H1 (cell line): ENCODE results near the gene WDR37. TPM values are rescaled to one million over a fixed set of nuclear protein-coding genes. Genes with fewer than 3 reads are reported as not detected.

Experiments used
- CTCF ChIA-PET: fragments of 300-600 bp; sonication (Branson Sonifier 250); formaldehyde crosslinking; loops from one replicate; lab custom pipeline; 2021; ENCODE audit not compliant: partially characterized antibody; lab: Charles Lee
- POLR2A ChIA-PET: fragments of 300-600 bp; sonication (Branson Sonifier 250); formaldehyde crosslinking; loops from one replicate; lab custom pipeline; 2021; ENCODE audit warnings: inconsistent platforms; ENCODE audit not compliant: partially characterized antibody; lab: Charles Lee
- DNase-seq, 2 experiments: peaks; one replicate each; pipeline versions ENCODE4 v3.0.0 to v3.0.0-alpha.2; 2010 to 2022; ENCODE audit warnings: low spot score in 2 of 2, low read depth in 1 of 2, mixed read lengths in 1 of 2
- FAIRE-seq: peaks from 2 replicates; lab custom pipeline; 2011; peaks lifted over from hg19 to GRCh38; lab: Jason Lieb, UNC
- H2AFZ ChIP-seq: 2 replicates; pipeline ENCODE4 v1.8.1; 2012; ENCODE audit warnings: low read length, inconsistent platforms
- H2AK5ac ChIP-seq: 2 replicates; pipeline ENCODE4 v1.6.1; 2013; ENCODE audit warnings: low read depth, low read length
- H2BK120ac ChIP-seq: replicated peaks from 2 replicates; pipeline ENCODE3; 2013; ENCODE audit warnings: low read depth, low read length, inconsistent platforms
- H2BK12ac ChIP-seq: 2 replicates; pipeline ENCODE4 v1.6.1; 2013; ENCODE audit warnings: low read depth, low read length
- H2BK15ac ChIP-seq: 2 replicates; pipeline ENCODE4 v1.6.1; 2013; ENCODE audit warnings: low read length
- H2BK20ac ChIP-seq: 2 replicates; pipeline ENCODE4 v1.6.1; 2013; ENCODE audit warnings: low read length
- H2BK5ac ChIP-seq: 2 replicates; pipeline ENCODE4 v1.6.1; 2013; ENCODE audit warnings: low read depth, low read length
- H3K14ac ChIP-seq: 2 replicates; pipeline ENCODE4 v1.6.1; 2013; ENCODE audit warnings: inconsistent platforms; ENCODE audit not compliant: insufficient read length
- H3K18ac ChIP-seq: 2 replicates; pipeline ENCODE4 v1.6.1; 2013; ENCODE audit warnings: low read length; ENCODE audit errors: extremely low read depth
- H3K23ac ChIP-seq: 2 replicates; pipeline ENCODE4 v1.6.1; 2013; ENCODE audit warnings: inconsistent platforms; ENCODE audit not compliant: insufficient read length
- H3K23me2 ChIP-seq: 2 replicates; pipeline ENCODE4 v1.6.1; 2013; ENCODE audit warnings: low read depth, low read length
- H3K27ac ChIP-seq: 2 replicates; pipeline ENCODE4 v1.6.1; 2011; ENCODE audit warnings: low read depth, low read length, inconsistent platforms
- H3K27me3 ChIP-seq, 4 experiments: replicated peaks in 1 of 4; 1 replicate in 1 of 4; 2 replicates in 3 of 4; pipeline versions ENCODE4 v1.6.1 to v1.8.1; 2011 to 2013; ENCODE audit warnings: low read length in 3 of 4, mild to moderate bottlenecking in 3 of 4, inconsistent platforms in 2 of 4, mixed read lengths in 2 of 4, moderate library complexity in 1 of 4; ENCODE audit not compliant: control insufficient read depth in 3 of 4, insufficient read depth in 3 of 4; ENCODE audit errors: extremely low read depth in 1 of 4
- H3K36me3 ChIP-seq, 4 experiments: 2 replicates each; pipeline versions ENCODE4 v1.6.1 to v1.8.1; 2011 to 2013; ENCODE audit warnings: mild to moderate bottlenecking in 4 of 4, low read length in 3 of 4, moderate library complexity in 2 of 4, control low read depth in 1 of 4, inconsistent platforms in 1 of 4; ENCODE audit not compliant: insufficient read depth in 4 of 4, control insufficient read depth in 2 of 4
- H3K4ac ChIP-seq: replicated peaks from 2 replicates; pipeline ENCODE3; 2013; ENCODE audit warnings: low read length, low read depth, mixed read lengths, inconsistent platforms; ENCODE audit not compliant: insufficient read length
- H3K4me1 ChIP-seq, 4 experiments: replicated peaks in 1 of 4; 1 replicate in 1 of 4; 2 replicates in 3 of 4; pipeline versions ENCODE4 v1.6.1 to v1.8.1; 2011 to 2013; ENCODE audit warnings: low read length in 3 of 4, inconsistent platforms in 2 of 4, mixed read lengths in 1 of 4; ENCODE audit not compliant: insufficient read depth in 4 of 4, control insufficient read depth in 3 of 4
- H3K4me2 ChIP-seq, 2 experiments: 2 replicates each; pipeline versions ENCODE4 v1.6.1 to v1.8.1; 2011 to 2013; ENCODE audit warnings: low read depth in 2 of 2, low read length in 2 of 2, control low read depth in 1 of 2, inconsistent platforms in 1 of 2, mild to moderate bottlenecking in 1 of 2; ENCODE audit not compliant: insufficient read depth in 1 of 2
- H3K4me3 ChIP-seq, 4 experiments: fragments of 200-600, 300-600 bp in 1 of 4; sonication (generic), shearing (Covaris generic), sonication (Bioruptor Twin) in 1 of 4; 2 replicates each; pipeline versions ENCODE4 v1.5.1 to v1.8.1; 2011 to 2016; ENCODE audit warnings: low read length in 4 of 4, low read depth in 3 of 4, control low read depth in 2 of 4, inconsistent platforms in 2 of 4, mild to moderate bottlenecking in 2 of 4, mixed read lengths in 1 of 4, moderate library complexity in 1 of 4; ENCODE audit not compliant: insufficient read depth in 2 of 4; ENCODE audit errors: extremely low read depth in 1 of 4
- H3K56ac ChIP-seq: replicated peaks from 2 replicates; pipeline ENCODE3; 2013; ENCODE audit warnings: low read depth, mild to moderate bottlenecking, mixed read lengths, low read length, inconsistent platforms; ENCODE audit not compliant: insufficient read length
- H3K79me1 ChIP-seq: 2 replicates; pipeline ENCODE4 v1.6.1; 2013; ENCODE audit warnings: low read depth, low read length, control low read depth
- H3K79me2 ChIP-seq, 2 experiments: 2 replicates each; pipeline versions ENCODE4 v1.6.1 to v1.8.1; 2012 to 2013; ENCODE audit warnings: low read length in 2 of 2, mild to moderate bottlenecking in 2 of 2, inconsistent platforms in 1 of 2; ENCODE audit not compliant: insufficient read depth in 2 of 2, control insufficient read depth in 1 of 2
- H3K9ac ChIP-seq, 4 experiments: replicated peaks in 1 of 4; 1 replicate in 1 of 4; 2 replicates in 3 of 4; pipeline versions ENCODE4 v1.6.1 to v1.8.1; 2011 to 2013; ENCODE audit warnings: low read depth in 3 of 4, low read length in 3 of 4, control low read depth in 2 of 4, mild to moderate bottlenecking in 2 of 4, moderate library complexity in 2 of 4, inconsistent platforms in 1 of 4; ENCODE audit errors: extremely low read depth in 1 of 4
- H3K9me3 ChIP-seq, 2 experiments: 2 replicates each; pipeline versions ENCODE4 v1.6.1 to v1.8.1; 2012 to 2013; ENCODE audit warnings: mild to moderate bottlenecking in 2 of 2, moderate library complexity in 2 of 2, control low read depth in 1 of 2, inconsistent platforms in 1 of 2, low read depth in 1 of 2, low read length in 1 of 2, mixed read lengths in 1 of 2; ENCODE audit not compliant: insufficient read depth in 2 of 2
- H4K20me1 ChIP-seq, 2 experiments: replicated peaks in 1 of 2; 2 replicates each; pipeline versions ENCODE3 to v1.8.1; 2011 to 2013; ENCODE audit warnings: inconsistent platforms in 2 of 2, low read length in 2 of 2, mild to moderate bottlenecking in 1 of 2; ENCODE audit not compliant: insufficient read depth in 2 of 2, control insufficient read depth in 1 of 2
- H4K5ac ChIP-seq: 2 replicates; pipeline ENCODE4 v1.6.1; 2013; ENCODE audit warnings: low read length, low read depth, mixed read lengths, inconsistent platforms; ENCODE audit not compliant: insufficient read length
- H4K8ac ChIP-seq: 2 replicates; pipeline ENCODE4 v1.8.0; 2013; ENCODE audit warnings: mild to moderate bottlenecking, moderate library complexity, low read length, inconsistent platforms; ENCODE audit not compliant: insufficient read depth; ENCODE audit errors: extremely low read depth
- H4K91ac ChIP-seq: replicated peaks from 2 replicates; pipeline ENCODE3; 2013; ENCODE audit warnings: low read length, mixed read lengths, inconsistent platforms; ENCODE audit not compliant: insufficient read length
- EZH2 ChIP-seq: fragments of 200-600 bp; sonication (generic); IDR thresholded peaks from 2 replicates; pipeline ENCODE4 v1.7.1; 2012; ENCODE audit warnings: low read depth, mild to moderate bottlenecking, moderate library complexity, low read length, inconsistent platforms; ENCODE audit not compliant: severe bottlenecking
- KDM1A ChIP-seq: fragments of 200-600, 300-600 bp; sonication (generic); IDR thresholded peaks from 2 replicates; pipeline ENCODE4 v1.7.1; 2016; ENCODE audit warnings: mild to moderate bottlenecking, low read length, borderline replicate concordance
- POLR2AphosphoS5 ChIP-seq: IDR thresholded peaks from 2 replicates; pipeline ENCODE4 v1.6.1; 2011; ENCODE audit warnings: low read depth, low read length
- WGBS, 2 experiments: shearing (Covaris generic) in 1 of 2; methylation state at CpG; one replicate each; pipeline versions ENCODE4 v1.1.6 to v1.1.7; 2013 to 2015; ENCODE audit warnings: low lambda C conversion rate in 2 of 2, mixed read lengths in 2 of 2, inconsistent platforms in 1 of 2, low coverage in 1 of 2, missing lambda C conversion rate in 1 of 2; ENCODE audit not compliant: insufficient replicate concordance in 2 of 2, insufficient coverage in 1 of 2, insufficient read length in 1 of 2; ENCODE audit errors: extremely low coverage in 1 of 2, missing lambda C conversion rate in 1 of 2; 5-methylcytosine and 5-hydroxymethylcytosine counted together
- polyA plus RNA-seq, 7 experiments: library from polyadenylated mRNA; depleted of rRNA in 3 of 7; stranded (reverse) in 5 of 7; unstranded in 2 of 7; fragments of >200 nt in 5 of 7; fragments of 200-250 nt in 2 of 7; gene quantifications; 1 replicate in 5 of 7; 2 replicates in 1 of 7; 4 replicates in 1 of 7; pipeline versions ENCODE4 v1.2.1 to v1.2.3, GENCODE V29; 2011 to 2013; ENCODE audit warnings: missing spikeins in 2 of 7, mixed read lengths in 2 of 7
- total RNA-seq: library from RNA; stranded (reverse); fragmentation: NEBNext Ultra II Directional; extraction: Animal tissue kit (Norgen Biotek cat#: 25700); gene quantifications from 2 replicates; pipeline ENCODE4 v1.2.1, GENCODE V29; 2021
- TF ChIP-seq, protein P1 (sequence below): IDR thresholded peaks from 2 replicates; pipeline ENCODE4 v1.6.1; 2011; ENCODE audit warnings: low read depth, mild to moderate bottlenecking, low read length; ENCODE audit not compliant: insufficient read depth

The WDR37 gene
- total and polyA plus RNA-seq, 2 of the 8 experiments (the other 6 are each of a cell fraction or from before 2014, with no cell fraction given) = 9.6 to 12.0 TPM

DNA sequence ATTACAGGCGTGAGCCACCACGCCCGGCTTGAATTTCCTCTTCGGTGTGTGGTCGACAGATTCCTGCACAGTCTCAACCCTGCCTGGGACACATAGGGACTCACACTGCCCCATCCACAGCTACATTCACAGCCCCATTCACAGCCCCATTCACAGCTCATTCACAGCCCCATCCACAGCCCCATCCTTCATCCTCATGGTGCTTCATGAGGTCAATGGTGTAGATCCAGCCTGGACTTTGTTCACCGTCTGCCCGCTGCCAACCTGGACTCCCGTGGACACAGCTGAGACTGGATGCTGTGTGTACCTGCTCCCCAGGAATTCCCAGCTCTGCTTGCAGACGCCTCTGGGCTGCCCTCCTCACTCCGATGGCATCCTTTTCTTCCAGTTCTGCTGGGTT, 35.7 kb upstream of the WDR37 start:
- H2BK20ac ChIP-seq = no peak overlapping the region
- H3K79me1 ChIP-seq = no peaks in the 10 kb centered on the region; the same call in 1 of the 2 replicates
- DNase-seq (no peak), FAIRE-seq (no peak)
- ChIA-PET CTCF (no interaction called here), POLR2A (interaction anchor here (0.5 to 3.1 kb wide), 11 partner anchors 10 to 109 kb away, joined by 3 to 14 read pairs (median 4); partner anchors contain the start of gene WDR37)
- no peak overlapping the region for H3K4ac ChIP-seq
- no peak overlapping the region for H3K18ac ChIP-seq
- no peaks in the 10 kb centered on the region for H3K79me2 ChIP-seq
- no peaks in the 10 kb centered on the region; a peak in 1 of 7 replicates for H3K4me1 ChIP-seq
- no peak overlapping the region for H3K4me3 ChIP-seq
- peaks cover 0 to 5% of the 10 kb centered on the region in 2 experiments for H4K20me1 ChIP-seq
- no peak overlapping the region for H3K4me2 ChIP-seq
- no peak overlapping the region for H4K8ac ChIP-seq
- no peak overlapping the region for H2AK5ac ChIP-seq
- no peak overlapping the region for H3K56ac ChIP-seq
- no peak overlapping the region for H2BK5ac ChIP-seq
- WGBS, 2 experiments = 91% methylated on average over 10 of the region's 10 CpGs; no CpG with 5 or more reads in 1 of the 2 experiments
- TF ChIP-seq, protein P1, sequence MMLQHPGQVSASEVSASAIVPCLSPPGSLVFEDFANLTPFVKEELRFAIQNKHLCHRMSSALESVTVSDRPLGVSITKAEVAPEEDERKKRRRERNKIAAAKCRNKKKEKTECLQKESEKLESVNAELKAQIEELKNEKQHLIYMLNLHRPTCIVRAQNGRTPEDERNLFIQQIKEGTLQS = no peak
- TF ChIP-seq EZH2 (no peak), POLR2AphosphoS5 (peak; percentile 24), KDM1A (no peak)
- no peak overlapping the region for H2AFZ ChIP-seq
- H3K23me2 ChIP-seq = no peaks in the 10 kb centered on the region
- H3K36me3 ChIP-seq = peaks cover 18 to 39% (median 33%) of the 10 kb centered on the region in 4 experiments
- H4K91ac ChIP-seq = no peak overlapping the region
- H3K14ac ChIP-seq = no peak overlapping the region
- H3K27me3 ChIP-seq = no peaks in the 10 kb centered on the region
- no peaks in the 10 kb centered on the region for H3K9me3 ChIP-seq
- H2BK15ac ChIP-seq = no peak overlapping the region
- H3K9ac ChIP-seq = no peak overlapping the region
- no peak overlapping the region for H4K5ac ChIP-seq
- no peak overlapping the region for H3K27ac ChIP-seq
- no peak overlapping the region for H2BK12ac ChIP-seq
- no peak overlapping the region for H3K23ac ChIP-seq
- no peak overlapping the region for H2BK120ac ChIP-seq
